HepG2 (cell line): Measurements from ENCODE around the gene NELFB. TPM values are rescaled to one million over a fixed set of nuclear protein-coding genes. Genes with fewer than 3 reads are reported as not detected.

Experiments
- ATAC-seq: fragments of 200-7000 bp; cut with Tn5 transposase; 3 replicates; pipeline ENCODE4 v1.9.1; 2020; ENCODE audit warnings: mild to moderate bottlenecking, moderate library complexity
- BruUV-seq: library from RNA; stranded (reverse); fragments of 400-500 nt; replicated peaks from 2 replicates; lab custom pipeline; 2021; lab: Mats Ljungman, UMichigan
- CTCF ChIA-PET: fragments of 300-600 bp; formaldehyde crosslinking; extraction: SDS; loops from one replicate; lab custom pipeline; 2021; ENCODE audit warnings: low total read pairs, inconsistent platforms, low intra/inter-chr PET ratio; lab: Yijun Ruan, JAX
- POLR2A ChIA-PET: fragments of 350-600 bp; sonication (Branson Sonifier 250); formaldehyde crosslinking; loops from one replicate; lab custom pipeline; 2020; ENCODE audit warnings: antibody characterized with exemption, inconsistent platforms; lab: Yijun Ruan, JAX
- DNase-seq: peaks from one replicate; pipeline ENCODE4 v3.0.0-alpha.2; 2015; ENCODE audit warnings: low spot score
- FAIRE-seq: peaks from 3 replicates; lab custom pipeline; 2011; peaks lifted over from hg19 to GRCh38; lab: Jason Lieb, UNC
- H2AFZ ChIP-seq: one replicate; pipeline ENCODE4 v1.6.1; 2011; ENCODE audit warnings: low read length, inconsistent platforms
- H3K27ac ChIP-seq: fragments of 300-600 bp; 3 replicates; pipeline ENCODE4 v1.8.0; 2011; ENCODE audit warnings: mixed run types, mild to moderate bottlenecking, mixed read lengths, low read length, inconsistent platforms; ENCODE audit not compliant: insufficient read depth; ENCODE audit errors: extremely low read length
- H3K27me3 ChIP-seq, 2 experiments: fragments of 200-600 bp in 1 of 2; 2 replicates in 1 of 2; 3 replicates in 1 of 2; pipeline versions ENCODE4 v1.6.0 to v1.8.0; 2011; ENCODE audit warnings: low read length in 2 of 2, mild to moderate bottlenecking in 2 of 2, moderate library complexity in 2 of 2, inconsistent platforms in 1 of 2; ENCODE audit not compliant: insufficient read depth in 2 of 2, control insufficient read depth in 1 of 2
- H3K36me3 ChIP-seq, 2 experiments: fragments of 200-600 bp in 1 of 2; replicated peaks in 1 of 2; 2 replicates in 1 of 2; 3 replicates in 1 of 2; pipeline versions ENCODE4 v1.5.1 to v1.8.0; 2011; ENCODE audit warnings: low read length in 2 of 2, inconsistent platforms in 1 of 2; ENCODE audit not compliant: insufficient read depth in 2 of 2, control insufficient read depth in 1 of 2
- H3K4me1 ChIP-seq: 2 replicates; pipeline ENCODE4 v1.5.1; 2012; ENCODE audit warnings: low read length, inconsistent platforms; ENCODE audit not compliant: insufficient read depth
- H3K4me2 ChIP-seq: 2 replicates; pipeline ENCODE4 v1.6.0; 2011; ENCODE audit warnings: low read depth, low read length, inconsistent platforms
- H3K4me3 ChIP-seq, 3 experiments: fragments of 200-600 bp in 1 of 3; sonication (generic), shearing (Covaris generic) in 1 of 3; replicated peaks in 1 of 3; 2 replicates each; pipeline ENCODE4 v1.5.1; 2011 to 2016; ENCODE audit warnings: low read length in 3 of 3, inconsistent platforms in 2 of 3, low read depth in 2 of 3, mild to moderate bottlenecking in 2 of 3, control low read depth in 1 of 3, mixed read lengths in 1 of 3; ENCODE audit not compliant: insufficient read depth in 1 of 3
- H3K79me2 ChIP-seq: one replicate; pipeline ENCODE4 v1.6.1; 2011; ENCODE audit warnings: low read length, inconsistent platforms; ENCODE audit not compliant: insufficient read depth
- H3K9ac ChIP-seq: 2 replicates; pipeline ENCODE4 v1.6.0; 2011; ENCODE audit warnings: mild to moderate bottlenecking, low read depth, low read length, inconsistent platforms; ENCODE audit not compliant: insufficient read depth
- H3K9me3 ChIP-seq: 2 replicates; pipeline ENCODE4 v1.5.1; 2012; ENCODE audit warnings: mild to moderate bottlenecking, low read length
- H4K20me1 ChIP-seq: 2 replicates; pipeline ENCODE4 v1.6.0; 2011; ENCODE audit warnings: inconsistent platforms, mild to moderate bottlenecking, low read length, moderate library complexity; ENCODE audit not compliant: insufficient read depth
- AGO1 ChIP-seq: fragments of 200-400 bp; formaldehyde crosslinking; IDR thresholded peaks from 2 replicates; pipeline ENCODE4 v1.6.1; 2017; ENCODE audit warnings: mild to moderate bottlenecking, low read depth, low read length, moderate library complexity; ENCODE audit not compliant: poor library complexity, severe bottlenecking
- EZH2 ChIP-seq: conservative IDR thresholded peaks from 2 replicates; pipeline ENCODE4 v1.6.1; 2012; ENCODE audit warnings: mild to moderate bottlenecking, low read depth, low read length, moderate library complexity
- MED13 ChIP-seq: sonication (generic); formaldehyde crosslinking; IDR thresholded peaks from 2 replicates; pipeline ENCODE4 v1.5.0; 2020; ENCODE audit warnings: missing genetic modification reagents
- PCBP1 ChIP-seq: fragments of 200-400 bp; formaldehyde crosslinking; IDR thresholded peaks from 2 replicates; pipeline ENCODE4 v1.6.1; 2017; ENCODE audit warnings: mild to moderate bottlenecking, low read depth, low read length, borderline replicate concordance
- SPEN ChIP-seq: sonication (generic); formaldehyde crosslinking; IDR thresholded peaks from 2 replicates; pipeline ENCODE4 v1.5.1; 2020; ENCODE audit warnings: low read depth, mild to moderate bottlenecking, missing genetic modification reagents
- SRY ChIP-seq: sonication (generic); formaldehyde crosslinking; IDR thresholded peaks from 2 replicates; pipeline ENCODE4 v1.8.0; 2022; ENCODE audit warnings: mild to moderate bottlenecking, missing genetic modification reagents
- TGIF2 ChIP-seq: IDR thresholded peaks from 2 replicates; pipeline ENCODE4 v1.6.1; 2016; ENCODE audit warnings: control low read depth, missing compliant biosample characterization
- ZMYM2 ChIP-seq: sonication (generic); formaldehyde crosslinking; IDR thresholded peaks from 2 replicates; pipeline ENCODE4 v1.8.0; 2022; ENCODE audit warnings: mild to moderate bottlenecking, missing genetic modification reagents
- ZNF138 ChIP-seq: sonication (generic); formaldehyde crosslinking; IDR thresholded peaks from 2 replicates; pipeline ENCODE4 v1.5.0; 2020; ENCODE audit warnings: mild to moderate bottlenecking, low read depth, missing genetic modification reagents
- ZNF572 ChIP-seq: sonication (generic); formaldehyde crosslinking; IDR thresholded peaks from 2 replicates; pipeline ENCODE4 v1.5.1; 2020; ENCODE audit warnings: mild to moderate bottlenecking, missing genetic modification reagents
- ZNF616 ChIP-seq: sonication (generic); formaldehyde crosslinking; IDR thresholded peaks from 2 replicates; pipeline ENCODE4 v1.5.0; 2020; ENCODE audit warnings: low read depth, mild to moderate bottlenecking, missing genetic modification reagents
- ZNF768 ChIP-seq: sonication (generic); formaldehyde crosslinking; IDR thresholded peaks from 2 replicates; pipeline ENCODE4 v1.4.0; 2020; ENCODE audit warnings: missing genetic modification reagents
- ZNF773 ChIP-seq: sonication (generic); formaldehyde crosslinking; IDR thresholded peaks from 2 replicates; pipeline ENCODE4 v1.4.0; 2020; ENCODE audit warnings: missing genetic modification reagents, borderline replicate concordance
- ZNF883 ChIP-seq: sonication (generic); formaldehyde crosslinking; IDR thresholded peaks from 2 replicates; pipeline ENCODE4 v1.5.1; 2020; ENCODE audit warnings: mild to moderate bottlenecking, missing genetic modification reagents; ENCODE audit errors: not compliant biosample characterization
- WGBS: methylation state at CpG from one replicate; pipeline ENCODE4 v1.1.6; 2017; ENCODE audit warnings: low lambda C conversion rate; 5-methylcytosine and 5-hydroxymethylcytosine counted together
- in situ Hi-C: cut with HindIII; loops from 2 replicates; pipeline ENCODE4 v1.10.0; 2017; ENCODE audit warnings: low pct_unique_long_range_greater_than_20kb; ENCODE audit not compliant: extremely low pct_ligation_motif_present
- intact Hi-C: fragments of 100-400 bp; cut with micrococcal nuclease; formaldehyde crosslinking; loops from one replicate; pipeline ENCODE4 v1.10.0; 2022; ENCODE audit not compliant: unreplicated experiment
- polyA plus RNA-seq, 8 experiments: library from polyadenylated mRNA; depleted of rRNA in 3 of 8; stranded (reverse) in 7 of 8; unstranded in 1 of 8; fragments of >200 nt; fragmentation: Illumina TruSeq in 4 of 8; extraction: Trizol in 4 of 8; gene quantifications; 2 replicates each; pipeline versions ENCODE4 v1.2.1 to v1.2.3, GENCODE V29; 2011 to 2016; ENCODE audit warnings: low read depth in 4 of 8, missing spikeins in 1 of 8, mixed read lengths in 1 of 8; ENCODE audit not compliant: insufficient read depth in 1 of 8
- total RNA-seq, 5 experiments: library from RNA; depleted of rRNA; stranded (reverse); fragments of >200 nt; fragmentation: Illumina TruSeq; extraction: Trizol; gene quantifications; 2 replicates each; pipeline ENCODE4 v1.2.3, GENCODE V29; 2016; ENCODE audit warnings: low read depth in 1 of 5
- TF ChIP-seq, protein P1 (sequence below): sonication (generic); formaldehyde crosslinking; IDR thresholded peaks from 2 replicates; pipeline ENCODE4 v1.5.1; 2020; ENCODE audit warnings: missing genetic modification reagents, mild to moderate bottlenecking, borderline replicate concordance
- TF ChIP-seq, protein P2 (sequence below): sonication (generic); formaldehyde crosslinking; IDR thresholded peaks from 2 replicates; pipeline ENCODE4 v1.4.0; 2020; ENCODE audit warnings: missing genetic modification reagents

Gene NELFB
- total and polyA plus RNA-seq, 2 of the 13 experiments (the other 11 are each of a cell fraction or from before 2014, with no cell fraction given): 26.5 to 45.8 TPM

DNA sequence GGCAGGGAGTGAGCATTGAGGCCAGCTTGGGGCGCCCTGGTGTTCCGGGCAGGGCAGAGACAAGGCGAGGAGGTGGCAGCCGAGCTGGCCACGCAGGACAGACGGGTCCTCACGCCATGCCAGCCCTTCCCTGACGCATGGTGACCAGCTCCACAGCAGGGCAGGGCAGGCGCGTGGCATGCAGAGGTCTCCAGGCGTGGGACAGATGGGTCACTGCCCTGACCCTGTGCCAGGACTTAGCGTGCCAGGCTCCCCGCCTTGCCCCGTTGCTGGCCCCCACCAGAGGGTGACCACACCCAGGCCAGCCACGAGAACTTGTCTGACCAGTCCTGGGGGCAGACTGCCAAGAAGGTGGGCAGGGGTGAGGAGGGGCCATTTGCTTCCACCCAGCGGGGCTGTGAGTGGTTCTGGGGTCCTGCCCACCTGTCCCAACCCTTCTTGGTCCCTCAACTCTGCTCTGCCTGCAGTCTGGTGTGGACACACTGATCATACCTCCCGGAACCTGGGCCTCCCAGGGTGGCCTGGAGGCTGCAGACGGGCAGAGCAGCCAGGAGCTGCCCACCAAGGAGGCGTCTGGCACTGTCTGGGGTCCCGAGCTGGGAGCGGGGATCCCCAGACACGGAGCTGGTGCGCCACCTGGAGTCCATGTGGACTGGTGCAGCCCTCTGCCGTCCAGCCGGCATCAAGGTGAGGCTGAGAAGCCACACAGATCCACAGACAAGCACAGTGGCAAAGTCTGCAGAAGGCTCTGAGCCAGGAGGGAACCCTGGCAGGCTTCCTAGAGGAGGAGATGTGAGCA lies 27.9 kb upstream of the NELFB start, which contains the start of gene RNF224 (continued):
- TF ChIP-seq, protein P1, sequence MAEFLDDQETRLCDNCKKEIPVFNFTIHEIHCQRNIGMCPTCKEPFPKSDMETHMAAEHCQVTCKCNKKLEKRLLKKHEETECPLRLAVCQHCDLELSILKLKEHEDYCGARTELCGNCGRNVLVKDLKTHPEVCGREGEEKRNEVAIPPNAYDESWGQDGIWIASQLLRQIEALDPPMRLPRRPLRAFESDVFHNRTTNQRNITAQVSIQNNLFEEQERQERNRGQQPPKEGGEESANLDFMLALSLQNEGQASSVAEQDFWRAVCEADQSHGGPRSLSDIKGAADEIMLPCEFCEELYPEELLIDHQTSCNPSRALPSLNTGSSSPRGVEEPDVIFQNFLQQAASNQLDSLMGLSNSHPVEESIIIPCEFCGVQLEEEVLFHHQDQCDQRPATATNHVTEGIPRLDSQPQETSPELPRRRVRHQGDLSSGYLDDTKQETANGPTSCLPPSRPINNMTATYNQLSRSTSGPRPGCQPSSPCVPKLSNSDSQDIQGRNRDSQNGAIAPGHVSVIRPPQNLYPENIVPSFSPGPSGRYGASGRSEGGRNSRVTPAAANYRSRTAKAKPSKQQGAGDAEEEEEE (CRISPR knock-in tag): no peak
- TF ChIP-seq ZNF768 (CRISPR knock-in tag): 0 out of 2 replicates have a peak, but pooled peaks have one; percentile 12
- TF ChIP-seq ZMYM2 (CRISPR knock-in tag): no peak

DNA sequence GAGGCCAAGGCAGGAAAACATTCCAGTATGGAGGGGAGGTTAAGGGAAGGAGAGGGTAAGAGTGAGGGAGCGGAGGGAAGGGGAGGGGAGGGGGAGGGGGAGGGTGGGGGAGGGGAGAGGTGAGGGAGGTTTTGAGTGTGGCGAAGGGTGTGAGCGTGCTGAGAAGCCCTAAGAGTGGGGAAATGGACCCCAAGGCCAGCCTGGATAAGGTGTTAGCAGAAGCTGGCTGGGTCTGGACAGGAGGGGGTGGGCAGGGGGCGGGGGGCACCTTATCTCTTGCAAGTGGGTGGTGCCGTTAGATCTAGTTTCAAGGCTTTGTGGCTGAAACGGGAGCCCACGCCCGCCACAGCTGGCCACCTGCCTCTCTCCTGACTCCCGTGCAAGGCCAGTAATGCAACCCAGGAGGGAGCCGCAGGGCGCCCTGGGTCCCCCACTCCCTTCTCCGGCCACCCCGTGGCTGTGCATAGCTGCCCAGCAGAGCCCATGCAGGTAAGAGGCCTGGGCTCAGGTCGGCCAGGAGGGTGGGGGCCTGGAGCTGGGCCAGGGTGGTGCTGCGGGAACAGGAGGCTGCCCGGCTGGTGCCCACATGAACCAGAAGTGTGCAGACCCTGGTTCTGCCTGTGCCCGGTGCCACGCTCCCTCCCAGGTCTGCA lies 27.1 kb upstream of the NELFB start:
- POLR2A ChIA-PET: interaction anchor here (0.9 to 13.4 kb wide), 10 partner anchors 10 to 110 kb away, joined by 3 to 225 read pairs (median 4); partner anchors contain the start of genes NDOR1, SSNA1, TMEM203 and TPRN
- H3K36me3 ChIP-seq: no peaks in the 10 kb centered on the region
- H3K4me3 ChIP-seq: peak overlapping the region in 2 of 3 experiments; percentile 62 to 72; a peak in 2 of 6 replicates
- no peak overlapping the region for H3K27ac ChIP-seq
- no peak overlapping the region for H3K9ac ChIP-seq
- BruUV-seq: no TSS peak
- H3K27me3 ChIP-seq: no peaks in the 10 kb centered on the region; a peak in 1 of 5 replicates
- in situ Hi-C loops (loop anchor here (5.0 kb wide), 2 partner anchors 41 to 116 kb away; partner anchors contain the start of genes ANAPC2, DPP7 and SSNA1), intact Hi-C loops (loop anchor here (2.0 kb wide), 2 partner anchors 39 to 107 kb away; partner anchors contain the start of genes ANAPC2 and SSNA1)
- CTCF ChIA-PET: interaction anchor here (0.7 to 1.5 kb wide), 5 partner anchors 9 to 65 kb away, joined by 3 to 16 read pairs (median 3); partner anchors contain the start of genes ANAPC2 and SSNA1
- ATAC-seq: no peak
- no peak overlapping the region for H2AFZ ChIP-seq
- no peak for DNase-seq
- H4K20me1 ChIP-seq: no peaks in the 10 kb centered on the region
- peaks cover 79% of the 10 kb centered on the region for H3K4me1 ChIP-seq
- FAIRE-seq: no peak
- WGBS: 49% methylated on average over 4 of the region's 18 CpGs
- no peaks in the 10 kb centered on the region for H3K79me2 ChIP-seq
- H3K9me3 ChIP-seq: no peaks in the 10 kb centered on the region
- H3K4me2 ChIP-seq: peak overlapping the region; percentile 96
- TF ChIP-seq ZNF572 (CRISPR knock-in tag) (no peak), ZNF138 (CRISPR knock-in tag) (no peak), AGO1 (no peak), SPEN (CRISPR knock-in tag) (no peak), PCBP1 (peak; percentile 56; the same call in 1 of the 2 replicates), SRY (no peak), MED13 (no peak), ZNF616 (CRISPR knock-in tag) (no peak), ZNF883 (CRISPR knock-in tag) (no peak), ZNF773 (CRISPR knock-in tag) (no peak), TGIF2 (no peak), EZH2 (no peak)
- TF ChIP-seq, protein P2, sequence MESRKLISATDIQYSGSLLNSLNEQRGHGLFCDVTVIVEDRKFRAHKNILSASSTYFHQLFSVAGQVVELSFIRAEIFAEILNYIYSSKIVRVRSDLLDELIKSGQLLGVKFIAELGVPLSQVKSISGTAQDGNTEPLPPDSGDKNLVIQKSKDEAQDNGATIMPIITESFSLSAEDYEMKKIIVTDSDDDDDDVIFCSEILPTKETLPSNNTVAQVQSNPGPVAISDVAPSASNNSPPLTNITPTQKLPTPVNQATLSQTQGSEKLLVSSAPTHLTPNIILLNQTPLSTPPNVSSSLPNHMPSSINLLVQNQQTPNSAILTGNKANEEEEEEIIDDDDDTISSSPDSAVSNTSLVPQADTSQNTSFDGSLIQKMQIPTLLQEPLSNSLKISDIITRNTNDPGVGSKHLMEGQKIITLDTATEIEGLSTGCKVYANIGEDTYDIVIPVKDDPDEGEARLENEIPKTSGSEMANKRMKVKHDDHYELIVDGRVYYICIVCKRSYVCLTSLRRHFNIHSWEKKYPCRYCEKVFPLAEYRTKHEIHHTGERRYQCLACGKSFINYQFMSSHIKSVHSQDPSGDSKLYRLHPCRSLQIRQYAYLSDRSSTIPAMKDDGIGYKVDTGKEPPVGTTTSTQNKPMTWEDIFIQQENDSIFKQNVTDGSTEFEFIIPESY: no peak
